Limb (tissue), 2 donors: ENCODE results near the gene SPDYC.

Source experiments
- DNase-seq, 2 donors: peaks; one replicate each; pipeline ENCODE4 v3.0.0-alpha.2; 2016; ENCODE audit errors: extremely low spot score in 2 of 2

SPDYC gene, protein sequence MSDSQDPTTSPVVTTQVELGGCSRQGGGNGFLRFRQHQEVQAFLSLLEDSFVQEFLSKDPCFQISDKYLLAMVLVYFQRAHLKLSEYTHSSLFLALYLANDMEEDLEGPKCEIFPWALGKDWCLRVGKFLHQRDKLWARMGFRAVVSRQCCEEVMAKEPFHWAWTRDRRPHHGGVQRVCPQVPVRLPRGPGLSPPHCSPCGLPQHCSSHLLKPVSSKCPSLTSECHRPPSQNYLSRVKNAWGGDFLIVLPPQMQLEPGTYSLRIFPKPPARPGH

DNA sequence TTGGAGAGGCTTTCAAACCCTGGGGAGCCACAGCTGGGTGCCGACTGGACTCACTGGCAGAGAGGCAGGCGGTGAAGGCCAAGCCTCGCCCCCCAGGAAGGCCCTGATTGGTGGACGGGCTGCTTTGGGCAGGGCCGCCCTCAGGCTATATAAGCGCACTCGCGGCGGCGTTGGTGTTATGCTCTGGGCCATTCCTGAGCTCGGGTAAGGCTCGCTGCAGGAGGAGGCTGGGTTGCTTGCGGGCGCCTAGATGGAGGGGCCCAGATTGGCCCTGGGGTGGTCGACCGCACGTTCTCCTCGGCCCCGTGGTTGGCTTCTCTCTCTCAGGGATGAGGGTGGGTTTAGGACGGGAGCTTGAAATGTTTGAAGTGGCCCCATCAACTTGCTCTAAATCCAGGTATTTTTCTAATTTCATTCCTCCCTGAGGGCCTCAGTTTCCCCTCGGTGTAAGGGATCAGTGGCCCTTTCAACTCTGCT is at the start of gene SPDYC:
SPDYC (plus strand) TSS at position 176 of the 477 bp plus-strand sequence. CDS start 1,125 bp downstream, outside the sequence.
- DNase-seq, result no peak

DNA sequence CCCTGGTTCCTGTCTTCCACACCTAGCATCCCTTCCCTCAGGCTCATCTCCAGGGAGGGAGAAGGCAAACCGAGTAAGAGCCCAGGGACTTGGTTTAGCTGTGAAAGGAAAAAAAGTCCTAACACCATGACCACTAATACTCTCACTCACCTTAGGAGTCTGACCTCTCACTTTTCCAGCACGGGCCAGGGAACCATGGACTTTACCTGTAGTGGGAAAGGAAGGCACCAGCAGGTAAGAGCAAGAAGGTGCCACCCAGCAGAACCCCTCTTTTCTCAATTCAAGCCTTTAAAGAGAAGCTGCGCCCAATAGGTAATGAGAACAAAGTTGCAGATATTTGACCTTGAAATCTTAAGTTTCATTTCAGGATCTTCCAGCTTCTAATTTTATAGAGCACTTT is 49.2 kb upstream of the SPDYC start:
- no peak for DNase-seq

DNA sequence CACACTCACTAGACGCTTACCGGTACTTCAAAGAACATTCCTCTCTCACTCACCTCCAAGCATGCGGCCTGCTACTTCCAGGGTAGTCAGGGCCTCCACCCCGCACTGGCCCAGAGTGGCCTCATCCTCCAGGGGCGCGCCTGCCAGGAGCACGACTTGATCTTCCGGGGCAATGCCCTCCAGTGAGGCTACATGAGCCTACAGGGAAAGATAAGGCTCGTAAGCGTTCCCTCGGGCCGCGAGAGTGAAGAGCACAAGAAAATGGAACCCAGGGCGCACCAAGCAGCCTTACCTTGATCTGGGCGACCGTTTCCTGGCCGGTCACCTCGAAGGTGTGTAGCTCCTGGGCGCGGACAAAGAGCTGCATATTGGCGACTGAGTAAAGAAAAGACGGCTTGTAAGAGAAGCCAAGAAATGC is 48.6 kb upstream of the SPDYC start:
- no peak for DNase-seq

DNA sequence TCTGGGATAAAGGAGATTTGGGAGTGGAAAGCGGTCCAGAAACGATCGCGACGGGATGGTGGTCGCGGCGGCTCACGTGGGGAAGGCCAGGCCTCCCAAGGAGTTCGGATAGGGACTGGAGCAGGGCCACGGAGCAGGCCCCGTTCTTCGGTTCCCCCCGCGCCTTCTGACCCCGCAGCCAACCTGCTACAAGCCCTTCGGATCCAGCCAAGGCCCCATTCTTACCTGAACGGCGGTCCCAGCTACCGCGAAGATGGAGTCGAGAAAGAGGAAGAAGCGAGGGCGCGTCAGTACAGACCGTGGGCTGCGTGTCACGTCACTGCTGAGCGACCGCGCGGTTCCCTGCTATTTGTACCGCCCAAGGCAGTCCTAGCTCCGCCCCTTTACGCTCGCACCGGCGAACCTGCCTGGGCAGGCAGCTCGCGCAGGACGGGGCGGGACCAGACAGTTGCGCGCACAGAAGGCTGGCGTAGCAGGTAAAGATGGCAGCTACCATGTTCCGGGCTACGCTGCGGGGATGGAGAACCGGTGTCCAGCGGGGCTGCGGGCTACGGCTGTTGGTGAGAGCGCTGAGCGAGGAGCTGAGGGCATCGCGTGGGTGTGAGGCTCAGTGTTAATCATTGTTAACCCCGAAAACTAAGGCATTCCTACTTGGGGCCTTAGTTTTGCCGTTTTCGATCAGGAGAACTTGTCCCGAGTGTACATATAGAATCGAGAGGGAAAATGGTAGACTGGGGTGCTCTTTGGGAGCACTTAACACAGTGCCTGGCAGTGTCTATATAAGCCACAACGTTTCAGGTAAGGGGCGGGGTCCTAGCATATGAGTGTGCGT is 48.0 kb upstream of the SPDYC start, which contains the start of the genes FAU and MRPL49:
FAU (minus strand) TSS at position 270 of the 832 bp plus-strand sequence. CDS start 321 bp downstream, outside the sequence.
MRPL49 (plus strand) TSS at position 457 of the 832 bp plus-strand sequence; CDS start at position 483, 26 bp downstream.
- DNase-seq, result peak; percentile 97

DNA sequence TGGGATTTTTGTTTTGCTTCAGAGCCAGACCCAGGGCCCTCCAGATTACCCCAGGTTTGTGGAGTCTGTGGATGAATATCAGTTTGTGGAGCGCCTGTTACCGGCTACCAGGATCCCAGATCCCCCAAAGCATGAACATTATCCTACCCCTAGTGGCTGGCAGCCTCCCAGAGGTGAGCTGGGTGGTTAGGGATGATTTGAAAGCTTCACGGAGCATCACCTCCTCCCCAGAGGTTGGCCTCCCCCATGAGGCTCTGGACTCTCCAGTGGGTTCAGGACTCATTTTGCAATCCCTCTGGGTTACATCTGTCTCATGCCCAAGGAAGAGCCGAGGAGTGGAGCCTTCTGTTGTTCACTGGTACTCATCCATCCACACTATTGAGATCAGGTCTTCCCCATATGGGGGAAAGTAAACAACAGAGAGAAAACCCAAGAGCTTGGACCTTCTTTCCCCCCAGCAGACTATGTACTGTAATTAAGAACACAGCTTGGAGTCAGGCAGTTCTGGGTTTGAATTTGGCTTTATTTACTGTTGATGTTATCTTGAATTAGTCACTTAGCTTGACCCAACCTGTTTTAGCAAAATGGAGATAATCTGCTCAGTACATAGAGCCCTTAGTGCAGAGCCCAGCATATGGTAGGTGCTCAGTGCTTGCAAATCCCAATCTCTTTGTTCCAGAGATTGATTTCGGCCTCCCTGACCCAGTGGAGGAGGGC is 45.4 kb upstream of the SPDYC start:
- DNase-seq, result peak in 1 of 2 donors; percentile 16

DNA sequence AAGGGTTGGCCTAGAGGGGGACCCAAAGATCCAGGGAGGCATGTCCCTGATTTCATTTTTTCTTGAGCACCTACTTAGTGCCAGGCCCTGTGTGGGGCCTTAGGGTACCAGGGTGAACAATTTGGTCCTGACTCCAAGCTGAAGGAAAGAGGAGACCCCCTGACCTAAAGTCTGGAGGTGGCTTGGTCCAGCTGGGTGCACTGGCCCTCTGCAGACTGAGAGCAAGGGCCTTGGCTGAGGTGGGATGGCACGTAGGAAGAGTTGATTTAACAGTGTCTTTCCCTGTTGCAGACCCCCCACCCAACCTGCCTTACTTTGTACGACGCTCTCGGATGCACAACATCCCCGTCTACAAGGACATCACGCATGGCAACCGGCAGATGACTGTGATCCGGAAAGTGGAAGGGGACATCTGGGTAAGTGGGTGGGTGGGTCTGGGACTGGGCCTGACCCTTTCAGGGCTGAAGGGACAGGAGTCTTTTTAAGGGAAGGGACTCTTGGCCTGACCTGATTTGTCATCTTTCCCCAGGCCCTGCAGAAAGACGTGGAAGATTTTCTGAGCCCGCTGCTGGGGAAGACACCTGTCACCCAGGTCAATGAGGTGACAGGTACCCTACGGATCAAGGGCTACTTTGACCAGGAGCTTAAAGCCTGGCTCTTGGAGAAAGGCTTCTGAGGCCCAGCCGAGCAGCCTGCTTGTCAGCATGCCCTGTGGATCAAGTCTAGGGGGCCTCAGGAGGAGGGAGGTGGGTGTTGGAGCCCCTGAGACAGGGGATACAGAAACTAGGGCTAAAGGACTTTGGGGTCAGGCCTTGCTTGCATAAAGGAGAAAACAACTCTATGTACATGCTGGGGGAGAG is 44.6 kb upstream of the SPDYC start:
- DNase-seq, result peak in 1 of 2 donors; percentile 16

DNA sequence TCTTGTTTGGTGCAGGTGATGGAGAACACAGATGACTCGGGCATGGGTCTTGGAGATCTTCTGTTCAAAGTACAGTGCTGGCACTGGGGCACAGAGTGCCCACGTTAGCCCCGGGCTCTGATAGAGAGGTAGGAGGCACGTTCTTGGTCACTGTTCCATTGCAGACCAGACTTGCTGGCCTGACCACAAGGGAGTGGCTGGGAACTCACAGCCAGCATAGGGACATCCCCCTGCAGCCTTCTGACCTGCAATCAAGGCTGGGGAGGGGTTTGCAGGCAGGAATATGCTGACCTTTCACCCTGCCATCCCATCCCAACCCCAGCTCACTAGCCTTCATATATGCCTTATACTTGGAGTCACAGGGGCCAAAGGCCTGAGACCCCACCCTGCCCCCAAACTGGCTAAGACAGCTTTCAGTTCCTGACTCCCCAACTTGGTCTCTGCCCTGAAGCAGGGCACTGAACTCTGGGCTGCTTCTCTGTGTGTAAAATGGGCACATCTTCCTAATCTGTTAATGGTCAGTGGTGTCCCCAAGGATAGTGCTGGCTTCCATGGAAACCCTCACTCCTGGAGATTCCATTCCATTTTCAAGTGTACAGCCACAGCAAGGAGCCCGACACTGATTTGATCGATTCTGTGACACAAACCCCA is 43.3 kb upstream of the SPDYC start:
- DNase-seq, result no peak

DNA sequence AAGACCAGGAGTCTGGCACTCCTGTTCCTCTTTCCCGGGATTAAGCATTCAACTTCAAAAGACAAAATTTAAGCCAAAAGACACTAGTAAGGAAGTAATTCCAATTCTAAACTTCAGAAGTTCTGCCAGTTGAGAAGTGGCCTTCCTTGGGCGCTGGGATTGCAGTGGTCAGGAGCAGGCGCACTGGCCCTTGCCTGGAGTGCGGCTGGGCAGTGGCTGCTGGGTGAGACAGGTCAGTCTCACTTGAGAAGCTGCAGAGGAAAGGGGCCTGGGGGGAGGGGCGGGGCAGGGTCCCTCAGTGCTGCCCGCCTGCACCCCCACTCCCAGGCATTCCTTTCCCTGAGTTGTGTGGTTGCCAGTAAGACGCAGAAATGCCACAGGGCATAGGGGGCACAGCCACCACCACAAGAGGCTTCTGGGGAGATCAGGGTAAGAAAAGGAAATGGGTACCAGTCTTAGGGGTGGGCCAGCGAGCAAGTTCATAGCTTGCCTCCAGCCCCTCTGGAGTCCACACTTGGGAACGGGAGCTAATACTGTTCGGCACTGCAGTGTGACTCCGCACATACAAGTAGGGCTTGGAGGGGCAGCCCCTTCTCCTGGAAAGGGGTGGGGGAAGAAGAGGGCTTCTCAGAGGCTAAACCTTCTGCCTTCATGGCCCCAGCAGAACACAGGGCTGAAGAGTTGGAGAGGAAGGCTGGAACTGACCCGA is 42.4 kb upstream of the SPDYC start:
- no peak for DNase-seq

DNA sequence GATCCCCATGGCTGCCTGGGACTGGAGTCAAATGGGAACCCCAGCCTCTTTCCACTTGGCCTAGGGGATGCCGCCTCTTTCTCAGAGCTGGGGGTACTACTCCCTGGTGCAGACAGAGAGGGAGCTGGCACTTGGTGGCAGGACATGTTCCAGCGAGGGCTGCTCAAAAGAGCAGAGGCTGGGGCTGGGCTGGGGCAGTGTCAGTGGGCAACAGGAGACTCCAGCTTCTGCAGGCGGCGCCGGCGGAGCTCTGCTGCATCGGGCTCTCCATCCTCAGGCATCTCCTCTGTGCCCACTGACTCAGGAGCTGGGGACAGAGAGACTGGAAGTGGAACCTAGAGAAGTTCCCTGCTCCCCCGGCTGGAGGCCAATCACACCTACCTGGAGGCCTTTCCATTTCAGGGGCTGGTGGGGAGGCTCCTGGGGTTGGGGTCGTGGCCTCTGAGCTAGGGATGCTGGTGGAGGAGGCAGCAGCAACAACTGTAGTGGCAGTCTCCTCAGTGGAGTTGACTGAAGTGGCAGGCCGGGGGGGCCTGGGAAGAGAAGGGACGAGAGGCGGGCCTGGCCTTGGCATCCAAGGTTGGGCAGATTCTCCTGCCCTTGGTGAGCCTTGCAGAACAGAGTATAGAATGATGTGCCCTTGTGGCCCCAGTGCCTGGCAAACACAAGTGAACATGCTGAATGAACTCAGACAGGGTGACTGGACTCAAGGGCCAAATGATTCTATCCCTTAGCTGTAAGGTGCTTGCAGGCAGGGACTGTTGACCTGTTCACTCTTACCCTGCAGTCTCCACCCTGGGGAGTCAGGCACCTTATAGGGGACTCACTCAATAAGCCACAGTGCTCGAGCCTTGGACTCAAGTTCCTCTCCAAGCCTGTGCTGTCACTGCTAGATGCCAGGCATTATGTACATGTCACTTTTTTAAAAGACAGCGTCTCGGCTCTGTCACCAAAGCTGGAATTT is 41.6 kb upstream of the SPDYC start:
- DNase-seq, result no peak

DNA sequence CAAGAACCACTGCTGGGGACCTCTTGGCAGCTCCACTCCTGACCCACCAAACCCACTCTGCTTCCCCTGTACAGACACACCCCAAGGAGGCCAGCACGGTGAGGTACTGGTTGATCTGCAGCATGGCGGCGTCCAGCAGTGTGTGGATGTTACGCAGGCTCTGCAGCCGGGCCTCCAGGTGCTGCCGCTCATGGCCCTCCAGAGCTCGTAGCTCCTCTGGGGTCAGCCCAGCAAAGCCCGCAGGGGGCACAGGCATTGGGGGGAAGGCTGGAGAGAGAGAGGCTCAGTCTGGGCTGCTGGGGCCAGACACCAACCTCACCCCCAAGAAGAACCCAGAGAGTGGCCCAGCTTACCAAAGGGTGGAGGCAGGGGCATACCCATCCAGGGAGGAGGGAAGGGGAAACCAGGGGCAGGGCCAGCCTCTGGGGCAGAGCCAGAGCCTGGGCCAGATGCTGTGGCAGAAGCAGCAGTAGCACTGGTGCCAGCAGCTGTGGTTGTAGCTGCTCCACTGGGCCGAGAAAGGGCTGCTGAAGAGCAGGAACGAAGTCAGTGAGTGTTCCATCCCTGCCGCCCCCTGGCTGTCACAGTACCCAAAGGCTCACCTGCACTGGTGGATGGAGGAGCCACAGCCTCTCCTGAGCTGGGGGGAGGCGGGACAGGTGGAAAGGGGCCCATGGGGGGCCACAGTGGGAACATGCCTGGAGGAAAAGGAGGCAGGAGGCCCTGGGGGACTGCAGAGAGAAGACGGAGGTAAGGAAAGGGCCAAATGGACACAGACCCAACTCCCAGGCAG is 40.2 kb upstream of the SPDYC start:
- DNase-seq, result peak in 1 of 2 donors; percentile 7

DNA sequence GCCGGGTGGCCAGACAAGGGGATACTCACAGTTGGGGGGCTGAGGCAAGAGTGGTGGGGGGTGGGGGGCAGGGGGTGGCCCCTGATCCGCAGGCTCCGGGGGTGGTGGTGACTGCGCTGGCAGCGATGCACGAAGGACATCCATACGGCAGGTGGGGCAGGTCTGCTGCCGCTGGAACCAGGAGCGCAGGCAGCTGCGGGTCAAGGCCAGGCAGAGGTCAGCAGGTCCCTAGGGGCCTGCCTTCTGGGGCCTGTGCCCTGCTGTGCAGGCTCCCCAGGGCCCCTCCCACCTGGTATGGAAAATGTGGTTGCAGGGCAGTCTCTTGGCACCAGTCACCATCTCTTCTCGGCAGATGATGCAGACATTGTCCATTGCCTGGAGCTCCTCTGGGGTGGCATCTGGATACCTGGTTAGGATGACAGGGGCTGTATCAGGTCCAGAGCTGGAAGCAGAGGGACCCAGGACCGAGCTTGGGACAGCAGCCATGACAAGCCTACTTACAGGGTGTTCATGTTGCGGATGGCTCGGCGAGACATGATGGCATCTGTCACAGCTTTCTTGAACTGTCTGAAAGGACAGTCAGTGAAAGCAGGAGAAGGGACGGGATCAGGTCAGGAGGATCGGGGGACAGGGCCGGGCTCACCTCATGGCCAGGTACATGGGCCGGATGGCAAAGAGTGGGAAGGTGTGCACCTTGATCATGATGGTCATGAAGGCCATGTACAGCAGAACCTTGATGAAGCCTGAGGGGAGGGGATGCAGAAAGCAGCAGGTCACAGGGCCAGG is 39.2 kb upstream of the SPDYC start:
- DNase-seq, result peak in 1 of 2 donors; percentile 22

DNA sequence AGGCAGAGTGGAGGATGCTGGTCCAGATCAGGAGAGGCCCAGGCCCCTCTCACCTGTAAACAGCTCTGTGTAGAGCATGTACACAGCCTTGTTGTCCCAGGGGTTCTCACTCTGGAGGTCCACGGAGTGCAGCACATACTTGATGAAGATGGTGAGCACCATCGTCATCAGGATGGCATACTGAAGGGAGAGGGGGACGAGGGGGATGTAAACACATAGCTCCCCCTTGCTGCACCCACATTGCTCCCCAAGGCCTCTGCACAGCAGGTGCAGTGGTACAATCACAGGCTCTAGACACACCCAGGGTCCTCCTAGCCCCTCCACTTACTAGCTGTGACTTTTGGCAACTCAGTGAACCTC is 38.6 kb upstream of the SPDYC start:
- peak in 1 of 2 donors; percentile 19 for DNase-seq

DNA sequence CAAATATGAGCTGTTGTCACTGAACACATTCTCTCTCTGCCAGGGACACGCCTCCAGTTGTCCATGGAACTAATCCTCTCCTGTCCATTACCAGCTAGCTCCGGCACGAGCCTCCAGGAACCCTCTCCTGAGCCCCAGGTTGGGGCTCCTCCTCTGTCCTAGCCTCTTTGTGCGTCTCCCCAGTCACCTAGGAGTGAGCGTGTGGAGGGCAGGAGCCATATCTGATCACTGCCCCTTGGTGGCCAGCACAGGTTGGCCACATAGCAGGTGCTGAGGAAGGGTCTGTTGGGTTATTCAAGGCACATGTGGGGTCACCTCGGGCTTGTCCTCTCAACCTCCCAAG is 38.2 kb upstream of the SPDYC start:
- DNase-seq, result peak in 1 of 2 donors; percentile 18

DNA sequence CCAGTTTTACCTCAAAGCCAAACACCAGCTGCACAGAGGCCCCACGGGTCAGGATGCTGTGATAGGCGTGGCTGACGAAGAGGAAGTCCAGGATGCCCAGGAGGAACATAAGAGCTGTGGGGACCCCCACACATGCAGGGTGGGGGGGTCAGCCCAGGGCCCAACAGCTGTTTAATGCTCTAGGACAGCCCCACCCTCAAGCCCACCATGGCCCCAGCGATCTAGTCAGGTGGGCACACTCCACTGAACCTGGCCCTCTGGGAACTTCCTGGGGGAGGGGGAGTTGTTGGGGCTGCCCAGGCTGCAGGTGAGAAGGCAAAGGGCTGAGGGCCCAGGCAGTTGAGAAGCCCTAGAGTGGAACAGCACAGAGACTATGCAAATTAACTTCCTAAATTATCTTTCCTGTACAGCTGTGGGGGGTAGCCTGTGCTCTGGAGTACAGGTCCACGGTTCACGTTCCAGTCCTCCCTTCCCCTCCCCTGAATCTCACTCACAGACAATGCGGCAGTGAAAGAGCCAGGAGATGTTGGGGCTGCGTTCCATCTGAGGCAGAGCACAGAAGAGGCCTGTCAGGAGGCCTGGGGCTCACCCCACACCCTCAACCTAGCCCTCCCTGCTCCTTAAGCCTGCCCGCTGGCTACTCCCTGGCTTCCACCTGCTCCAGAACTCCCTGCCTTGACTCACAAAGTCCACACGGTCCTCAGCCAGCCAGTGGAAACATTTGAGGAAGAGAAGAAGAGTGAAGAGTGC is 37.6 kb upstream of the SPDYC start:
- DNase-seq, result peak in 1 of 2 donors; percentile 14

DNA sequence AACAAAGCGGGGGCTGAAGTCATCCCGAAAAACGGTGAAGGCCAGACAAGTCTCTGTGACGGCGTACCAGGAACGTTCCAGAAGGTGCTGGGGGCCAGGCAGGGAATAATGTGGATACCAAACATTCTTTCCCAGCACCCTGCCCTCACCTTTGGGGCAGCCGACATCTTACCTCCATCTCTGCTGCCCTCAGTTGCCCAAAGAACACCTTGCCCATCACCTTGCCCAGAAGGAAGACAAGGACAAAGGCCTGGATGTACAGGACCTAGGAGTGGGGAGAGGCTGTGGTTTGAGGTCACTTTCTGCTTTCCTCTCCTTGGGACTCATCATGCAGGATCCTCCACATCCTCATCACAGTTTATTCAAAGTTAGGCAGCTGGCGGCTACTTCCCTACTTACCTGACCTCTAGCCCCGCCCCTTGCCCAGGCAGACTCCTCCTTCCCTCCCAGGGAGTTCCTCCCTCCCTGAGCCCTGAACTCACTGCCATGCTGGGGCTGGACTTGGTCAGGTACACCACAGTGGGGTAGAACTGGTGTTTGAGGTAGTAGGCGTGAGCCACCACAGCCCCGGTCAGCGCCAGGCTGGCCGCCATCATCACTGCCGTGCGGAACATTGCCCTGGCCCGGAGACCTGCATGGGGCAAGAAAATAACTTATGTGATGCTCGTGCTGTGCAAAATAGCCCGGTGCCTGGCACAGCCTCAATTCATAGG is 36.9 kb upstream of the SPDYC start:
- no peak for DNase-seq

DNA sequence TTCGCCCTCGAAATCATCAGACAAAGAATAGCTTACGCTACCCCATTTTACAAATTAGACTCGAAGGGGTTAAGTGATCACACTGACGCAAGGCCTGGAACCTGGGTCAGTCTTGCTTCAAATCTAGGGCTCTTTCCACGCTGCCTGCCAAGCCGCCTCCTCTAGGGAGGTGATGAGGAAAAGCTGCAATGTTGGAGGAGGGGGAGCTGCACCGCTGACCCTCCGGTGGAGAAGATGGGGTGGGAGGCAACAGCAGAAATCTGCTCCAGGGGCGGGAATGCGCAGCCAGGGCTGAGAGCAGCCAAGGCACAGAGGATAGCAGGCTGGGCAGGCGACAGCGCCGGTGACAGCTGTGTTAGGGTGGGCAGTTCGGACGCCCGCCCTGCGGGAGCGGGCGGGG is 36.3 kb upstream of the SPDYC start:
- peak in 1 of 2 donors; percentile 63 for DNase-seq
